Fibroblast of lung (primary cell): Measurements from ENCODE around the gene ATG12.

Source experiments
- CTCF ChIP-seq, 2 donors: IDR thresholded peaks in 1 of 2; conservative IDR thresholded peaks in 1 of 2; 1 replicate in 1 of 2; 2 replicates in 1 of 2; pipeline ENCODE4 v1.5.1; 2011 to 2012; ENCODE audit warnings: low read length in 2 of 2, control low read depth in 1 of 2, inconsistent platforms in 1 of 2, low read depth in 1 of 2, mild to moderate bottlenecking in 1 of 2
- EZH2 ChIP-seq: IDR thresholded peaks from 2 replicates; pipeline ENCODE4 v1.5.1; 2012; ENCODE audit warnings: low read length, control low read depth, mild to moderate bottlenecking; ENCODE audit errors: missing control alignments

GRCh38 chr5:115849258-115849798 lies 8.0 kb upstream of the ATG12 start:
- TF ChIP-seq CTCF (conservative IDR thresholded peaks at IDR 0.05 in 1 of 2, IDR thresholded peaks at IDR 0.05 in 1 of 2; ENCODE audit: low read depth in 1 of 2, low read length in 2 of 2) = no peak
- TF ChIP-seq EZH2 = no peak
